ENCODE measurements around the gene SPAG6.

GRCh38 chr10:22325272-22326144, 19.8 kb upstream of the SPAG6 start:
- TF ChIP-seq POLR2A (IDR thresholded peaks at IDR 0.05) (no peak), EP300 (IDR thresholded peaks at IDR 0.05) (peak in 1 of 2 donors; percentile 11)
- TF ChIP-seq, protein P1, sequence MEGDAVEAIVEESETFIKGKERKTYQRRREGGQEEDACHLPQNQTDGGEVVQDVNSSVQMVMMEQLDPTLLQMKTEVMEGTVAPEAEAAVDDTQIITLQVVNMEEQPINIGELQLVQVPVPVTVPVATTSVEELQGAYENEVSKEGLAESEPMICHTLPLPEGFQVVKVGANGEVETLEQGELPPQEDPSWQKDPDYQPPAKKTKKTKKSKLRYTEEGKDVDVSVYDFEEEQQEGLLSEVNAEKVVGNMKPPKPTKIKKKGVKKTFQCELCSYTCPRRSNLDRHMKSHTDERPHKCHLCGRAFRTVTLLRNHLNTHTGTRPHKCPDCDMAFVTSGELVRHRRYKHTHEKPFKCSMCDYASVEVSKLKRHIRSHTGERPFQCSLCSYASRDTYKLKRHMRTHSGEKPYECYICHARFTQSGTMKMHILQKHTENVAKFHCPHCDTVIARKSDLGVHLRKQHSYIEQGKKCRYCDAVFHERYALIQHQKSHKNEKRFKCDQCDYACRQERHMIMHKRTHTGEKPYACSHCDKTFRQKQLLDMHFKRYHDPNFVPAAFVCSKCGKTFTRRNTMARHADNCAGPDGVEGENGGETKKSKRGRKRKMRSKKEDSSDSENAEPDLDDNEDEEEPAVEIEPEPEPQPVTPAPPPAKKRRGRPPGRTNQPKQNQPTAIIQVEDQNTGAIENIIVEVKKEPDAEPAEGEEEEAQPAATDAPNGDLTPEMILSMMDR (IDR thresholded peaks at IDR 0.05), result peak in 1 of 5 experiments; percentile 10

All from tibial nerve (tissue), 4 donors.